Lower lobe of right lung (tissue), 2 donors: ENCODE results near the gene MAP3K5. TPM values are rescaled to one million over a fixed set of nuclear protein-coding genes. Genes with fewer than 3 reads are reported as not detected.

Experiments
- ATAC-seq, 2 donors: fragments of 200-7000 bp; cut with Tn5 transposase; one replicate each; pipeline ENCODE4 v1.9.1; 2020 to 2022; ENCODE audit warnings: mild to moderate bottlenecking in 2 of 2, moderate library complexity in 2 of 2
- DNase-seq: peaks from one replicate; pipeline ENCODE4 v3.0.0-alpha.2; 2020
- H3K27ac ChIP-seq: fragments of 200-600 bp; one replicate; pipeline ENCODE4 v1.8.0; 2022
- H3K27me3 ChIP-seq: fragments of 200-600 bp; one replicate; pipeline ENCODE4 v1.8.0; 2022; ENCODE audit warnings: low read depth
- H3K36me3 ChIP-seq: fragments of 200-600 bp; one replicate; pipeline ENCODE4 v1.8.0; 2022; ENCODE audit warnings: mild to moderate bottlenecking
- H3K4me1 ChIP-seq: fragments of 200-600 bp; one replicate; pipeline ENCODE4 v1.8.0; 2022
- H3K4me3 ChIP-seq: fragments of 200-600 bp; one replicate; pipeline ENCODE4 v1.8.0; 2022; ENCODE audit warnings: mild to moderate bottlenecking
- H3K9me3 ChIP-seq: fragments of 200-600 bp; one replicate; pipeline ENCODE4 v1.8.0; 2022
- CTCF ChIP-seq: fragments of 200-600 bp; IDR thresholded peaks from one replicate; pipeline ENCODE4 v1.8.0; 2022; ENCODE audit warnings: antibody characterized with exemption, mild to moderate bottlenecking
- intact Hi-C: fragments of 100-400 bp; cut with DNase I; formaldehyde crosslinking; loops from one replicate; pipeline ENCODE4 v1.11.0; 2022
- total RNA-seq: library from RNA; stranded (reverse); fragmentation: NEBNext Ultra II Directional; extraction: Animal tissue kit (Norgen Biotek cat#: 25700); gene quantifications from one replicate; pipeline ENCODE4 v1.2.1, GENCODE V29; 2021
- donor health status: DM: no; HTN: yes; CAD: no; lungs with severe emphysema.

The MAP3K5 gene
- total RNA-seq, 1 donor from 2014 or later, result 32.0 TPM

GRCh38 chr6:136628996-136629395, 163.3 kb downstream of the MAP3K5 start:
- Histone ChIP-seq H3K27ac (no peak overlapping the region), H3K4me1 (no peaks in the 10 kb centered on the region), H3K36me3 (peaks cover 26% of the 10 kb centered on the region), H3K4me3 (no peak overlapping the region), H3K9me3 (no peaks in the 10 kb centered on the region), H3K27me3 (no peaks in the 10 kb centered on the region)
- no peak for TF ChIP-seq CTCF
- ATAC-seq (no peak), DNase-seq (no peak)
- intact Hi-C loops, result no loop called here

GRCh38 chr6:136627191-136627590, 165.1 kb downstream of the MAP3K5 start:
- TF ChIP-seq CTCF, result no peak
- H3K4me3 ChIP-seq, result no peak overlapping the region
- no peak for ATAC-seq
- no peak for DNase-seq
- H3K9me3 ChIP-seq, result no peaks in the 10 kb centered on the region
- intact Hi-C loops, result no loop called here
- H3K4me1 ChIP-seq, result no peaks in the 10 kb centered on the region
- H3K27ac ChIP-seq, result no peak overlapping the region
- peaks cover 19% of the 10 kb centered on the region for H3K36me3 ChIP-seq
- no peaks in the 10 kb centered on the region for H3K27me3 ChIP-seq

- Histone ChIP-seq H3K27ac (no peak overlapping the region), H3K4me3 (no peak overlapping the region), H3K9me3 (no peaks in the 10 kb centered on the region), H3K4me1 (no peaks in the 10 kb centered on the region), H3K27me3 (no peaks in the 10 kb centered on the region), H3K36me3 (peaks cover 33% of the 10 kb centered on the region)
- intact Hi-C loops, result no loop called here
- no peak for TF ChIP-seq CTCF
- ATAC-seq (no peak), DNase-seq (no peak)
Observed at GRCh38 chr6:136625293-136625692, 167.0 kb downstream of the MAP3K5 start.

GRCh38 chr6:136624347-136624746, 167.9 kb downstream of the MAP3K5 start:
- Histone ChIP-seq H3K4me1 (no peaks in the 10 kb centered on the region), H3K27me3 (no peaks in the 10 kb centered on the region), H3K27ac (no peak overlapping the region), H3K36me3 (peaks cover 36% of the 10 kb centered on the region), H3K4me3 (no peak overlapping the region), H3K9me3 (no peaks in the 10 kb centered on the region)
- ATAC-seq (no peak), DNase-seq (no peak)
- TF ChIP-seq CTCF, result no peak
- intact Hi-C loops, result no loop called here

GRCh38 chr6:136618086-136618485, 174.2 kb downstream of the MAP3K5 start:
- DNase-seq (no peak), ATAC-seq (no peak)
- Histone ChIP-seq H3K4me3 (no peak overlapping the region), H3K9me3 (no peaks in the 10 kb centered on the region), H3K36me3 (peaks cover 28% of the 10 kb centered on the region), H3K27ac (no peak overlapping the region), H3K4me1 (no peaks in the 10 kb centered on the region), H3K27me3 (no peaks in the 10 kb centered on the region)
- intact Hi-C loops, result no loop called here
- no peak for TF ChIP-seq CTCF

GRCh38 chr6:136616527-136616926, 175.8 kb downstream of the MAP3K5 start:
- intact Hi-C loops, result no loop called here
- no peaks in the 10 kb centered on the region for H3K4me1 ChIP-seq
- DNase-seq (no peak), ATAC-seq (no peak)
- H3K27me3 ChIP-seq, result no peaks in the 10 kb centered on the region
- H3K4me3 ChIP-seq, result no peak overlapping the region
- TF ChIP-seq CTCF, result no peak
- H3K36me3 ChIP-seq, result peaks cover 31% of the 10 kb centered on the region
- no peaks in the 10 kb centered on the region for H3K9me3 ChIP-seq
- H3K27ac ChIP-seq, result no peak overlapping the region
